ENCODE data around the gene TTC8. TPM values are rescaled to one million over a fixed set of nuclear protein-coding genes. Genes with fewer than 3 reads are reported as not detected.

The TTC8 gene
- total RNA-seq, 1 donor from 2014 or later = 30.0 TPM

GRCh38 chr14:88904864-88905263, 80.4 kb downstream of the TTC8 start:
- no peaks in the 10 kb centered on the region for H3K27me3 Mint-ChIP-seq
- H3K4me1 Mint-ChIP-seq (ENCODE audit: low read depth) = no peaks in the 10 kb centered on the region
- peaks cover 5% of the 10 kb centered on the region for H3K9me3 Mint-ChIP-seq (ENCODE audit: low read depth)
- H3K27ac Mint-ChIP-seq = no peak overlapping the region
- no peak for TF ChIP-seq CTCF (IDR thresholded peaks at IDR 0.05; ENCODE audit: unreplicated experiment)
- no peaks in the 10 kb centered on the region for H3K36me3 Mint-ChIP-seq (ENCODE audit: insufficient read depth)
- H3K4me3 Mint-ChIP-seq (ENCODE audit: low read depth) = no peak overlapping the region
- DNase-seq (ENCODE audit: low spot score, unreplicated experiment) = no peak

- H3K4me1 Mint-ChIP-seq (ENCODE audit: low read depth) = no peaks in the 10 kb centered on the region
- peaks cover 5% of the 10 kb centered on the region for H3K9me3 Mint-ChIP-seq (ENCODE audit: low read depth)
- H3K36me3 Mint-ChIP-seq (ENCODE audit: insufficient read depth) = no peaks in the 10 kb centered on the region
These were observed 83.8 kb downstream of the TTC8 start for GRCh38 chr14:88908216-88908615.

GRCh38 chr14:88910386-88910785, 85.9 kb downstream of the TTC8 start:
- no peak for TF ChIP-seq CTCF (IDR thresholded peaks at IDR 0.05; ENCODE audit: unreplicated experiment)
- Mint-ChIP-seq H3K9me3 (ENCODE audit: low read depth) (peaks cover 5% of the 10 kb centered on the region), H3K27me3 (no peaks in the 10 kb centered on the region), H3K36me3 (ENCODE audit: insufficient read depth) (no peaks in the 10 kb centered on the region), H3K4me3 (ENCODE audit: low read depth) (no peak overlapping the region), H3K4me1 (ENCODE audit: low read depth) (no peaks in the 10 kb centered on the region), H3K27ac (no peak overlapping the region)
- no peak for DNase-seq (ENCODE audit: low spot score, unreplicated experiment)

More at GRCh38 chr14:88908216-88908615, 83.8 kb downstream of the TTC8 start:
- H3K27me3 Mint-ChIP-seq = no peaks in the 10 kb centered on the region
- TF ChIP-seq CTCF (IDR thresholded peaks at IDR 0.05; ENCODE audit: unreplicated experiment) = no peak
- no peak overlapping the region for H3K27ac Mint-ChIP-seq
- no peak for DNase-seq (ENCODE audit: low spot score, unreplicated experiment)
- no peak overlapping the region for H3K4me3 Mint-ChIP-seq (ENCODE audit: low read depth)

GRCh38 chr14:88911809-88912208, 87.4 kb downstream of the TTC8 start:
- H3K4me1 Mint-ChIP-seq (ENCODE audit: low read depth) = no peaks in the 10 kb centered on the region
- H3K36me3 Mint-ChIP-seq (ENCODE audit: insufficient read depth) = no peaks in the 10 kb centered on the region
- DNase-seq (ENCODE audit: low spot score, unreplicated experiment) = no peak
- peaks cover 5% of the 10 kb centered on the region for H3K9me3 Mint-ChIP-seq (ENCODE audit: low read depth)
- no peaks in the 10 kb centered on the region for H3K27me3 Mint-ChIP-seq
- H3K27ac Mint-ChIP-seq = no peak overlapping the region
- TF ChIP-seq CTCF (IDR thresholded peaks at IDR 0.05; ENCODE audit: unreplicated experiment) = no peak
- no peak overlapping the region for H3K4me3 Mint-ChIP-seq (ENCODE audit: low read depth)

GRCh38 chr14:88914956-88915355, 90.5 kb downstream of the TTC8 start:
- Mint-ChIP-seq H3K4me1 (ENCODE audit: low read depth) (no peaks in the 10 kb centered on the region), H3K9me3 (ENCODE audit: low read depth) (no peaks in the 10 kb centered on the region), H3K27me3 (no peaks in the 10 kb centered on the region), H3K4me3 (ENCODE audit: low read depth) (no peak overlapping the region), H3K36me3 (ENCODE audit: insufficient read depth) (no peaks in the 10 kb centered on the region), H3K27ac (no peak overlapping the region)
- DNase-seq (ENCODE audit: low spot score, unreplicated experiment) = no peak
- no peak for TF ChIP-seq CTCF (IDR thresholded peaks at IDR 0.05; ENCODE audit: unreplicated experiment)

Measured in progenitor cell of endocrine pancreas (in vitro differentiated cells).